ENCODE measurements around the gene HELB. TPM values are rescaled to one million over a fixed set of nuclear protein-coding genes. Genes with fewer than 3 reads are reported as not detected.

Gene HELB
- 0.98 and 2.0 TPM in 2 replicates for total RNA-seq

DNA sequence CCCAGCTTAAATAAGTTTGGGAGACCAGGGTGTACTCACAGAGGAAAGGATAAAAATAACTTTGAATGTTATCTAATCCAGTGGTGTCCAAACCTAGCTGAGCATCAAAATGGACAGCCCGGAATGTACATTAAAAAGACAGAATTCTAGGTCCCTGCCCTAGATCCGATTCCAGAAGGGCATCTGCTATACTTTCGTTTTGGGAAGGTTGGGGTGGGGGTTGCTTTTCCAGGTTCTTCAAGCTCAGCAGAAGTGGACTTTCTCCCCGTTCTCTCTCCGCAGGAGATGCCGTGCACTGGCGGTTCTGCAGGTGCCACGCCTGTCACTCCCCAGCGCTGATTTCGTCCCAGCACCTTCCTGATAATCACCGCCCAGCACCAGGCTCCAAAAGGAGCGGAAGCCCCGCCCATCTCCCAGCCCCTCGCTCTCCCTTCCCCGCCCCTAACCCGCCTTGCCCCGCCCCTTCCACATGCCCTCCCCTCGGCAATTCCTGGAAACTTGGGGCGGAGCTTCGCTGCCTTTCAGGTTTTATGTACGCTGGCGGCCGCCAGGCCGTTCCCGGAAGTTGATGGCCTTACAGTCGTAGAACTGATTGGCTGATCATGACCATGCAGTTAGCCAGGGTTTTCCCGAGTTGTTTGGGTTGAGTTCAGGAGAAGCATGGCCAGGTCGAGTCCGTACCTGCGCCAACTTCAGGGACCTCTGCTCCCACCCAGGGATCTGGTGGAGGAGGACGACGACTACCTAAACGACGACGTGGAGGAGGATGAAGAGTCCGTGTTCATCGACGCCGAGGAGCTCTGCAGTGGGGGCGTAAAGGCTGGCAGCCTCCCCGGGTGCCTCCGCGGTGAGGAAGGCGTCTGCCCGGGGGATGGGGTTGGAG is at the start of gene HELB:
HELB (plus strand) TSS at position 550 of the 883 bp plus-strand sequence; CDS start at position 661, 111 bp downstream.

Other genes with a start within 250 kb of the HELB start
- 2.4 and 6.2 TPM in 2 replicates for gene LLPH, start 171.7 kb upstream of the HELB start, total RNA-seq
- gene TMBIM4, start 132.5 kb upstream of the HELB start, total RNA-seq, result 70.6 and 73.1 TPM in 2 replicates
- 2.0 and 2.6 TPM in 2 replicates for gene IRAK3, start 113.3 kb upstream of the HELB start, total RNA-seq